ENCODE measurements around the gene ZNF382. TPM values are rescaled to one million over a fixed set of nuclear protein-coding genes. Genes with fewer than 3 reads are reported as not detected.

Gene ZNF382
- total RNA-seq, 1 donor from 2014 or later, result 8.4 TPM

DNA sequence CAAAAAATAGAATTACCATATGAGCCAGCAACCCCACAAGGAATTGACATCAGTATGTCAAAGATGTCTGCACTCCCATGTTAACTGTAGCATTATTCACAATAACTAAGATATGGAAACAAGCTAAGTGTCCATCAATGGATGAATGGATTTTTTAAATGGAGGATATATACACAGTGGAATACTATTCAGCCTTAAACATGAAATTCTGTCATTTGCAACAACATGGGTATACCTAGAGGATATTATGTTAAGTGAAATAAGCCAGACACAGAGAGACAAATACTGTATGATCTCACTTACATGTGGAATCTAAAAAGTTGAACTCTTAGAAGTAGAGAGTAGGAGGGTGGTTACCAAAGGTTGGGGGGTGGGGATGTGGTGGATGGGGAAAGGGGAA is 74.3 kb downstream of the ZNF382 start:
- DNase-seq (ENCODE audit: low spot score), result no peak

Other genes with a start within 250 kb of the ZNF382 start
- 12.0 TPM for gene ZFP14, start 226.1 kb upstream of the ZNF382 start, total RNA-seq
- 6.9 TPM for gene ZFP82, start 186.7 kb upstream of the ZNF382 start, total RNA-seq
- gene ZNF566, start 115.8 kb upstream of the ZNF382 start, total RNA-seq, result 11.4 TPM
- gene ZNF260, start 77.0 kb upstream of the ZNF382 start, total RNA-seq, result 16.6 TPM
- 14.2 TPM for gene ZNF529, start 32.0 kb upstream of the ZNF382 start, total RNA-seq
- gene ZNF461, start 61.5 kb downstream of the ZNF382 start, total RNA-seq, result 10.2 TPM
- 6.1 TPM for gene ZNF567, start 82.3 kb downstream of the ZNF382 start, total RNA-seq
- 4.1 TPM for gene ZNF850, start 167.5 kb downstream of the ZNF382 start, total RNA-seq
- gene ZNF790, start 233.1 kb downstream of the ZNF382 start, total RNA-seq, result 8.7 TPM
- 8.2 TPM for gene ZNF345, start 245.6 kb downstream of the ZNF382 start, total RNA-seq